Chondrocyte (in vitro differentiated cells): ENCODE measurements around the gene CPTP. TPM values are rescaled to one million over a fixed set of nuclear protein-coding genes. Genes with fewer than 3 reads are reported as not detected.

Experiments
- DNase-seq: peaks from one replicate; pipeline ENCODE4 v3.0.0; 2021; ENCODE audit warnings: mixed read lengths, low spot score
- H3K27ac Mint-ChIP-seq: one replicate; pipeline ENCODE4 v1.8.0; 2021; ENCODE audit warnings: mild to moderate bottlenecking, moderate library complexity, mixed read lengths; ENCODE audit not compliant: unreplicated experiment
- H3K27me3 Mint-ChIP-seq: 2 replicates; pipeline ENCODE4 v1.8.0; 2021; ENCODE audit warnings: low read depth, mixed read lengths
- H3K36me3 Mint-ChIP-seq: 2 replicates; pipeline ENCODE4 v1.8.0; 2021; ENCODE audit warnings: low read depth, mixed read lengths
- H3K4me1 Mint-ChIP-seq: 2 replicates; pipeline ENCODE4 v1.8.0; 2021; ENCODE audit warnings: low read depth, mild to moderate bottlenecking, mixed read lengths
- H3K4me3 Mint-ChIP-seq: one replicate; pipeline ENCODE4 v1.8.0; 2021; ENCODE audit warnings: mild to moderate bottlenecking, moderate library complexity, mixed read lengths; ENCODE audit not compliant: unreplicated experiment
- H3K9me3 Mint-ChIP-seq: 2 replicates; pipeline ENCODE4 v1.8.0; 2021; ENCODE audit warnings: low read depth, mixed read lengths
- total RNA-seq: library from RNA; stranded (reverse); gene quantifications from 3 replicates; pipeline ENCODE4 v1.2.1, GENCODE V29; 2021
- TF ChIP-seq, protein P1 (sequence below): fragments of 200-600 bp; sonication (generic); IDR thresholded peaks from 2 replicates; pipeline ENCODE4 v1.5.0; 2021; ENCODE audit warnings: antibody characterized with exemption, mild to moderate bottlenecking, moderate library complexity

CPTP gene
- total RNA-seq, 1 donor from 2014 or later = 23.1 TPM

DNA sequence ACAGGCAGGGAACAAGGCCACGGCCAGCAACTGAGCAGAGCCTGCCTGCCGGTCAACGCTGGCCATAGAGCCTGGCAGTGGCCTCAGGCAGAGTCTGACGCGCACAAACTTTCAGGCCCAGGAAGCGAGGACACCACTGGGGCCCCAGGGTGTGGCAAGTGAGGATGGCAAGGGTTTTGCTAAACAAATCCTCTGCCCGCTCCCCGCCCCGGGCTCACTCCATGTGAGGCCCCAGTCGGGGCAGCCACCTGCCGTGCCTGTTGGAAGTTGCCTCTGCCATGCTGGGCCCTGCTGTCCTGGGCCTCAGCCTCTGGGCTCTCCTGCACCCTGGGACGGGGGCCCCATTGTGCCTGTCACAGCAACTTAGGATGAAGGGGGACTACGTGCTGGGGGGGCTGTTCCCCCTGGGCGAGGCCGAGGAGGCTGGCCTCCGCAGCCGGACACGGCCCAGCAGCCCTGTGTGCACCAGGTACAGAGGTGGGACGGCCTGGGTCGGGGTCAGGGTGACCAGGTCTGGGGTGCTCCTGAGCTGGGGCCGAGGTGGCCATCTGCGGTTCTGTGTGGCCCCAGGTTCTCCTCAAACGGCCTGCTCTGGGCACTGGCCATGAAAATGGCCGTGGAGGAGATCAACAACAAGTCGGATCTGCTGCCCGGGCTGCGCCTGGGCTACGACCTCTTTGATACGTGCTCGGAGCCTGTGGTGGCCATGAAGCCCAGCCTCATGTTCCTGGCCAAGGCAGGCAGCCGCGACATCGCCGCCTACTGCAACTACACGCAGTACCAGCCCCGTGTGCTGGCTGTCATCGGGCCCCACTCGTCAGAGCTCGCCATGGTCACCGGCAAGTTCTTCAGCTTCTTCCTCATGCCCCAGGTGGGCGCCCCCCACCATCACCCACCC, 6.7 kb downstream of the CPTP start, which contains the start of gene TAS1R3:
Gene TAS1R3, plus strand, starts transcription at position 213 of the 898 bp plus-strand sequence. Its CDS starts 66 bp downstream, at position 279.
- Mint-ChIP-seq H3K27ac (peak within 1 kb of the TSS; percentile 77), H3K27me3 (no peaks in the 10 kb centered on the region), H3K36me3 (no peaks in the 10 kb centered on the region), H3K4me3 (peak within 1 kb of the TSS; percentile 12), H3K4me1 (peaks cover 9% of the 10 kb centered on the region), H3K9me3 (no peaks in the 10 kb centered on the region)
- DNase-seq = no peak
- TF ChIP-seq, protein P1, sequence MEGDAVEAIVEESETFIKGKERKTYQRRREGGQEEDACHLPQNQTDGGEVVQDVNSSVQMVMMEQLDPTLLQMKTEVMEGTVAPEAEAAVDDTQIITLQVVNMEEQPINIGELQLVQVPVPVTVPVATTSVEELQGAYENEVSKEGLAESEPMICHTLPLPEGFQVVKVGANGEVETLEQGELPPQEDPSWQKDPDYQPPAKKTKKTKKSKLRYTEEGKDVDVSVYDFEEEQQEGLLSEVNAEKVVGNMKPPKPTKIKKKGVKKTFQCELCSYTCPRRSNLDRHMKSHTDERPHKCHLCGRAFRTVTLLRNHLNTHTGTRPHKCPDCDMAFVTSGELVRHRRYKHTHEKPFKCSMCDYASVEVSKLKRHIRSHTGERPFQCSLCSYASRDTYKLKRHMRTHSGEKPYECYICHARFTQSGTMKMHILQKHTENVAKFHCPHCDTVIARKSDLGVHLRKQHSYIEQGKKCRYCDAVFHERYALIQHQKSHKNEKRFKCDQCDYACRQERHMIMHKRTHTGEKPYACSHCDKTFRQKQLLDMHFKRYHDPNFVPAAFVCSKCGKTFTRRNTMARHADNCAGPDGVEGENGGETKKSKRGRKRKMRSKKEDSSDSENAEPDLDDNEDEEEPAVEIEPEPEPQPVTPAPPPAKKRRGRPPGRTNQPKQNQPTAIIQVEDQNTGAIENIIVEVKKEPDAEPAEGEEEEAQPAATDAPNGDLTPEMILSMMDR = no peak

GRCh38 chr1:1332031-1332755, 7.6 kb downstream of the CPTP start:
- Mint-ChIP-seq H3K27ac (no peak overlapping the region), H3K4me3 (no peak overlapping the region), H3K9me3 (no peaks in the 10 kb centered on the region), H3K4me1 (peaks cover 9% of the 10 kb centered on the region), H3K27me3 (no peaks in the 10 kb centered on the region), H3K36me3 (no peaks in the 10 kb centered on the region)
- DNase-seq = no peak
- TF ChIP-seq, protein P1 = no peak

DNA sequence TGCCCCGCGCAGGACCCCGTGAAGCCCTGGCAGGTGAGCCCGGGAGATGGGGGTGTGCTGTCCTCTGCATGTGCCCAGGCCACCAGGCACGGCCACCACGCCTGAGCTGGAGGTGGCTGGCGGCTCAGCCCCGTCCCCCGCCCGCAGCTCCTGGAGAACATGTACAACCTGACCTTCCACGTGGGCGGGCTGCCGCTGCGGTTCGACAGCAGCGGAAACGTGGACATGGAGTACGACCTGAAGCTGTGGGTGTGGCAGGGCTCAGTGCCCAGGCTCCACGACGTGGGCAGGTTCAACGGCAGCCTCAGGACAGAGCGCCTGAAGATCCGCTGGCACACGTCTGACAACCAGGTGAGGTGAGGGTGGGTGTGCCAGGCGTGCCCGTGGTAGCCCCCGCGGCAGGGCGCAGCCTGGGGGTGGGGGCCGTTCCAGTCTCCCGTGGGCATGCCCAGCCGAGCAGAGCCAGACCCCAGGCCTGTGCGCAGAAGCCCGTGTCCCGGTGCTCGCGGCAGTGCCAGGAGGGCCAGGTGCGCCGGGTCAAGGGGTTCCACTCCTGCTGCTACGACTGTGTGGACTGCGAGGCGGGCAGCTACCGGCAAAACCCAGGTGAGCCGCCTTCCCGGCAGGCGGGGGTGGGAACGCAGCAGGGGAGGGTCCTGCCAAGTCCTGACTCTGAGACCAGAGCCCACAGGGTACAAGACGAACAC, 8.3 kb downstream of the CPTP start:
- H3K27ac Mint-ChIP-seq = no peak overlapping the region
- no peak for DNase-seq
- TF ChIP-seq, protein P1 = no peak
- no peak overlapping the region for H3K4me3 Mint-ChIP-seq
- no peaks in the 10 kb centered on the region for H3K9me3 Mint-ChIP-seq
- no peaks in the 10 kb centered on the region for H3K27me3 Mint-ChIP-seq
- no peaks in the 10 kb centered on the region for H3K36me3 Mint-ChIP-seq
- H3K4me1 Mint-ChIP-seq = peaks cover 9% of the 10 kb centered on the region

DNA sequence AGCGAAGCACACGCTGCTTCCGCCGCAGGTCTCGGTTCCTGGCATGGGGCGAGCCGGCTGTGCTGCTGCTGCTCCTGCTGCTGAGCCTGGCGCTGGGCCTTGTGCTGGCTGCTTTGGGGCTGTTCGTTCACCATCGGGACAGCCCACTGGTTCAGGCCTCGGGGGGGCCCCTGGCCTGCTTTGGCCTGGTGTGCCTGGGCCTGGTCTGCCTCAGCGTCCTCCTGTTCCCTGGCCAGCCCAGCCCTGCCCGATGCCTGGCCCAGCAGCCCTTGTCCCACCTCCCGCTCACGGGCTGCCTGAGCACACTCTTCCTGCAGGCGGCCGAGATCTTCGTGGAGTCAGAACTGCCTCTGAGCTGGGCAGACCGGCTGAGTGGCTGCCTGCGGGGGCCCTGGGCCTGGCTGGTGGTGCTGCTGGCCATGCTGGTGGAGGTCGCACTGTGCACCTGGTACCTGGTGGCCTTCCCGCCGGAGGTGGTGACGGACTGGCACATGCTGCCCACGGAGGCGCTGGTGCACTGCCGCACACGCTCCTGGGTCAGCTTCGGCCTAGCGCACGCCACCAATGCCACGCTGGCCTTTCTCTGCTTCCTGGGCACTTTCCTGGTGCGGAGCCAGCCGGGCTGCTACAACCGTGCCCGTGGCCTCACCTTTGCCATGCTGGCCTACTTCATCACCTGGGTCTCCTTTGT, 9.1 kb downstream of the CPTP start:
- no peaks in the 10 kb centered on the region for H3K9me3 Mint-ChIP-seq
- H3K4me1 Mint-ChIP-seq = peaks cover 9% of the 10 kb centered on the region
- no peak overlapping the region for H3K4me3 Mint-ChIP-seq
- no peaks in the 10 kb centered on the region for H3K27me3 Mint-ChIP-seq
- DNase-seq = no peak
- TF ChIP-seq, protein P1 = no peak
- no peak overlapping the region for H3K27ac Mint-ChIP-seq
- H3K36me3 Mint-ChIP-seq = no peaks in the 10 kb centered on the region
